HG02943 (cell line): ENCODE results near the gene APLP2.

ENCODE experiments used
- ATAC-seq: cut with Tn5 transposase; IDR thresholded peaks from one replicate; pipeline ENCODE4 v1.9.1; 2021; ENCODE audit warnings: mild to moderate bottlenecking, low read depth, moderate library complexity; ENCODE audit not compliant: unreplicated experiment

Gene APLP2

DNA sequence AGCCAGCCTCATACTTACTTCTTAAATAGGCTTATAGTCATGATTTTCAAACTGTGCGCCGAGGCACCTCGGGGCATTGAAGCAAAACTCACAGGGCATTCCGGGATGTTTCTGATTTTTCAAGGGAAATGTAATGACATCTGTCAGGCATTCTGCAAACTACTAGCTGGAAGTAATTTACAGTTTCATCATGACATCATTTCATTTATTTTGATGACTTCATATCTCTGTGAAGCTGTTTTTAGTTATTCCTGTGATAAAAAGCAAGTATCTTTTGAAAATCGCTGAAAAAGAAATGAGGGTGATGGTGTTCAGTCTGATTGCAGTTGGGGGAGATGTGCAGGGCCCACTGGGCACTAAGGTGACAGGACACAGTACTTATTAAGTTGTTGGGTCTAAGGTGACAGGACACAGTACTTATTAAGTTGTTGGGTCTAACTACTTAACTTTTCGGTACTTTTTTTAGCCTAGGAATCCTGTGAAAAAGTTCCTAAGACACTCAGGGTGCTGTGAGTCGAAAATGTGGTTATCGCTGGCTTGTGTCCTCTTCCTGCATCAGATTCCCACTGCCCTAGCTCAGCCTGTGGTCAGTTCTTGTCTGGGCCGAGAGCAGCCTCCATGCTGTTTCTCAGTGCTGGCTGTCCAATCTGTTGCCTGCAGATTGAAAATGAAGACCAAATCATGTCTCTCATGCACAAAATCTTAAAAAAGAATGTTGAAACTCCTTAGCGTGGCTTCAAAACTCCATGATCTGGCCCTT, 42.6 kb downstream of the APLP2 start:
- no peak for ATAC-seq

DNA sequence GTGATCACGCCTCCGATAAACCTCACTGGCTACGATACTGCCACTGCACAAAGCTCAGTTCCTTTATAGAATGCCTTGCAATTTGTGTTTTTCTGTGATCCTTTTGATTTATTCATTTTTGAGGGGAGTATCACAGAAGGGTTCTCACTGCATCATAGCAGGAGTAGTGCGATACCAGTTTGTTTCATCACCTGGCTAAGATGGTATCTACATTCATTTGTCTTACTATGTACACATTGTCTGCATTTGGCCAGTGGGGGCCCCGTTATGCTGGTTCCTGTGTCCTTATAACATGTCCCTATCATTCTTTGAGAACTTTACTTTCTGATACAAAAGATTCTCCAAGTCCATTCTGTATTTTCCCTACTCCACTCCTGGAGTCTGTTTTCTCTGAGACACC, 44.6 kb downstream of the APLP2 start:
- ATAC-seq = no peak

DNA sequence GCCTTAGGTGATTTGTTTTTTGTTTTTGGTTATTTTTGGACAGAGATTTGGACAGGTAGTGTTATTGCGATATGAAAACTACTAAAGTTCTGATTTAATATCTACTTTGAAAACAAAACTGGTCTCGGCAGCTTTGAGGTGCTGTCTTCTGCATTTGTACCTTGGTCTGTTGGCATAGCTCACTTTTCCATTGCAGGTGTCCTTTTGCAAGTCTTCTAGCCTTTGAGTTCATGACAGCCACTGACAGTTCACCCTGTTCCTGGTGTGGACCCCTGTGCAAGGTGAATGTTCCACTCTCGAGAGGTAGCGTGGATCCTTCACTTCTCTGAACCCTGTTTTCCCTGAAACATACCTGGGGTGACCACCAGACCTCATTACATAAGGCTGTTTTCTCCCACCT, 45.0 kb downstream of the APLP2 start:
- ATAC-seq = no peak

DNA sequence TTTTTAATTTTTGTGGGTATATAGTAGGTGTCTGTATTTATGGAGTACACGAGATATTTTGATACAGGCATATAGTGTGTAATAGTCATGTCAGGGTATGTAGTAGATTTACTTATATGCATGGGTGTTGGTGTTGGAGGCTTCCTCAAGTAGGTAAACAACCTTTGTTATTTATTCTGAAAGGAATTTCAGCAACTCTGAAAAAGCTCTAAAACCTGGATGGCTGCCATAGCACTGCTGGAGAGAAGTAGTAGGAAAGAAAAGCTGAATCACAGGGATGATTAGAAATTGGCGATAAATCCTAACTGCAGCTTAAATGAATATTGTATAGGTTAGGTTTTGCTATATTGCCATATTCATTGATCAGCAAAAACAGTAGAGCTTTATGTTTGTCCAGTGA, 45.5 kb downstream of the APLP2 start:
- no peak for ATAC-seq

- ATAC-seq = peak; percentile 68
Observed at GRCh38 chr11:130118165-130118564, 48.5 kb downstream of the APLP2 start.

DNA sequence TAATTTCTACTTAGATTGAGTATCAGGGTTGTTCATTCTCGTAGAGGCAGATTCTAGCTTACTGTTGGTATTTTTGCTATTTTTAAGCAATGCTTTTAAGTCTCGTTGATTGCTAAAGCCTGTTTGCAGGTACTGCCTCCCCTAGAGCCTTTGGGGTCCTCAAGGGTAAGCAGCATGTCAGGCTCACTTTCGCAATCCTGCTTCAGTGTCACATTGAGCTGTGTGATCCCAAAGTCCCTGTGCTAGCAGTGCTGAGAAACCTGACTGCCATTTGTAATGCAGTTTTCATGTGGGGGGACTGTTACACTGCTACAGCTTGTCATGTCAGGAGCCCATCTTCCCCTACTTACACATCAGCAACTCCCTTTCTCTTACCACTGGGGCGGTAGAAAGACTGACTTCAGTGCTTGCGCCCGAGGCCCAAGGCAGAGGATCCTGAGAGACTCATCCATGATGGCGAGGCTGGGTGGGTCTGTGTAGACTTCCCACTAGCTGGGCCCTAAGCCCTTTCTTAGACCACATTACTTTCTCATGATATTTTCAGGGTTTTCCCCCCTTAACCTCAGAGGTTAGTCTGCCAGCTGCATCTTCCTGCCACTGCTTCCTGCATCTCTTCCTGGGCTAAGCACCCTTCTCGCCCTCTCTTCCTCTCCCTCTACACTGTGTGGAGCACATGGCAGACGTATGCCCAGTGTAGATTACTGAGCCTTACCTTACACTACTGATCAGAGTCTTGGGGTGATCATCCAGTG, 49.1 kb downstream of the APLP2 start:
- no peak for ATAC-seq

DNA sequence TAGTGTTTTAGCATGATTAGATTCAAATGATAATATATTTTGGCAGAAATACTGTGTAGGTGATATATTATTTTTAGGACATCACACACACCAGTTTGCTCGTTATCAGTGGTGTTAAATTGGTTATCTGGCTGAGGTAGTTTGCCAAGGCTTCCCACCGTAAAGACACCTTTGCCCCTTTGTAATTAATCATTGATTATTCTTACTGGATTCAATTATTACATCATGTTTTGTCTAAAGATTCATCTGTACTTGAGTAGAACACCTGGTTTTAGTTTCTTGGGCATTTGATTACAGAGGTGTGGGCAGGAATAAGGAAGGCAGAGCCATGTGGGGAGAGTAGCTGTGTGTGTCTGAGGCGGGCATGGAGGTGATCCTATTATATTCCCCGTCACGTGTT, 50.4 kb downstream of the APLP2 start:
- ATAC-seq = no peak

GRCh38 chr11:130121445-130121978, 51.8 kb downstream of the APLP2 start:
- ATAC-seq = no peak

GRCh38 chr11:130122141-130122575, 52.5 kb downstream of the APLP2 start:
- no peak for ATAC-seq

DNA sequence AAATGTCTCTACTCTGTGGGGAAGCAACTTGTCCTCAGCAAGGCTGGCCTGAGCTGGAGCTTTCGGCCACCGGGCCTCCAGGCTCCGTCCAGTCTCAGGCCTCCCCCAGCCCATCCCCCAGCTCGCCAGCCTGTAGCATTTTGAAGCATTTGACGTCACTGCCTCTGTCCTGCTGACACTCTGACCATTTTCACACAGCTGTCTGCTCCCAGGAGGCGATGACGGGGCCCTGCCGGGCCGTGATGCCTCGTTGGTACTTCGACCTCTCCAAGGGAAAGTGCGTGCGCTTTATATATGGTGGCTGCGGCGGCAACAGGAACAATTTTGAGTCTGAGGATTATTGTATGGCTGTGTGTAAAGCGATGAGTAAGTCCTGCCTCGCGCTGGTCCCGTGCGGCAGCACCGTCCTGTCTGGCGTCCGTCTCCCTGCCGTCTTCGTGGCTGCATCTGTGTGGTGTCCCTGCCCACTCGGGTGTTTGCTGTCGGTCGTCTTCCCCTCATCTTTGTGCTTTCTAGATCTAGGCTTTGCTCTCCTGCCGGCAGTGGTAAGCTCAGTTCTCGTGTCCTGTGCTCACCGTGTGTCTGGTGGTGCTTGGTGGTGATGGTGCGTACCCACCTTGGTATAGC, 53.8 kb downstream of the APLP2 start:
- no peak for ATAC-seq

- no peak for ATAC-seq
Observed at GRCh38 chr11:130124096-130124495, 54.4 kb downstream of the APLP2 start.

- ATAC-seq = no peak
Observed at GRCh38 chr11:130125638-130126037, 55.9 kb downstream of the APLP2 start.

DNA sequence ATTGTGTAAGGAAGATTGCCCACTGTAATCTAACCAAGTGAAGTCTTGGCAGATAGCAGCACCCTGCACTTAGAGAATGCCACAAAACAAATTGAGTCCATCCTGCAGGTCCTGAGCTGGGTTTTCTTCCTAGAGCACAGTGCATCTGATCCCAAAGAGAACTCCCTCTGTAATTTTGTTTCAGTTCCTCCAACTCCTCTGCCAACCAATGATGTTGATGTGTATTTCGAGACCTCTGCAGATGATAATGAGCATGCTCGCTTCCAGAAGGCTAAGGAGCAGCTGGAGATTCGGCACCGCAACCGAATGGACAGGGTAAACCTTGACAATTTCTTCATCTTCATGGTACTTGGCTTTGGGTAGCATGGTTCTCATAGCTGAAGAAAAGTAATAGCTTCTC, 56.8 kb downstream of the APLP2 start:
- ATAC-seq = no peak

- ATAC-seq = no peak
Observed at GRCh38 chr11:130127509-130127908, 57.8 kb downstream of the APLP2 start.

DNA sequence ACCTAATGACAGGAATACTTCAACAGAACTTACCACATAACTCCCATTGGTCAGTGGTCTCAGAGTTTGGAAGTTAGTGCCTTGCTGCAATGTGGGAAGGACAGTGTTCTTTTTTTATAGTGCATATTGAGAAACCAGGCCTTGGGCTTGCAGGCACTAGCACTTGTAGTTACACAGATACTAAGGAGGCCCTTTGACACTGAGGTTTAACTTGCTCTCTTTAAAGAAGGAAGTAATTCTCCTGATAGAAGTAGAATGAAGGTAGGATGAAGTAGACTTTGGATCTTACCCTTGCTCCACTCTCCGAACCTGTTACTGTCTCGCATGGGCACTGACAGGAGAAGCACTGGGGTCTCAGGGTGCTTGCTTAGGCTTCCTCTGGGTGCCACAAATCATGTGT, 58.9 kb downstream of the APLP2 start:
- no peak for ATAC-seq

- ATAC-seq = no peak
Observed at GRCh38 chr11:130129922-130130321, 60.2 kb downstream of the APLP2 start.

DNA sequence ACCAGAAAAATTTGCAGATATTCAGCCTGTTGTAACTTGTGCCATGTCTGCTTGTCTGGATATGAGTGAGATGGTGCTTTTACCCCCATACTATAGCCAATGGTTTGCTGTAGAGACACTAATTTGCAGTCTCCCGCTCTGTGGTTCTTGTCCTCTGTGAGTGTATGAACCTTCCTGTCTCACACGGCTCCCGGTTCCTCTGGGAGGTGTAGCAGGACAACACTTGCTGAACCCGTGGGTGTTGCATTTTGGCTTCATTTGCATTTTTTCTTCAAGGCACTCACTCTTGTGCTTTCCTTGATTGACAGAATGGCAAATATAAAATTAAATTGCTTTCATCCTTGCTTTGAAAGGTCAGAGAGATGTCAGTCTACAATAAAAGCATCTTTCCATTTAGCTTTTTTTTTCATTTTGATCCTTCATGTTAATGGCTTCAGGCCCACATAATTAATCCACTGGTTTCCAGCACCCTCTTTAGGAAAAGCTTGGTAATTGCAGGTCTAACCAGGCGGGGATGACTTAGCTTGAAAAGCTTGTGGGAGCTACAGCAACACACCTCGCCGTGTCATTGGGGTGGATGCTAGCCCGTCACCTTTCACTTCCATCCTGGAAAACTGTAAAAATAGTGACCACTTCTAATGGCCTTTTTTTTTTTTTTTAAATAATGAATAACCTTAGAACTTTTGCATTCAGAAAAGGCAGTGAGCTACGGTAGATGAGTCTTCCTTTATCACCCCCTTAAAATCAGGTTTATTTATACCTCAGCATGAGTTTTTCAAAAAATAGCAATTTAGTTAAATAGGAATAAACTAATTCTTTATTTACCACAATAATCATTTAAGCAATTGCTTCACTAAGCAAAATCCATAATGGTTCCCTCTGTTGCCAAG, 62.5 kb downstream of the APLP2 start:
- ATAC-seq = no peak

DNA sequence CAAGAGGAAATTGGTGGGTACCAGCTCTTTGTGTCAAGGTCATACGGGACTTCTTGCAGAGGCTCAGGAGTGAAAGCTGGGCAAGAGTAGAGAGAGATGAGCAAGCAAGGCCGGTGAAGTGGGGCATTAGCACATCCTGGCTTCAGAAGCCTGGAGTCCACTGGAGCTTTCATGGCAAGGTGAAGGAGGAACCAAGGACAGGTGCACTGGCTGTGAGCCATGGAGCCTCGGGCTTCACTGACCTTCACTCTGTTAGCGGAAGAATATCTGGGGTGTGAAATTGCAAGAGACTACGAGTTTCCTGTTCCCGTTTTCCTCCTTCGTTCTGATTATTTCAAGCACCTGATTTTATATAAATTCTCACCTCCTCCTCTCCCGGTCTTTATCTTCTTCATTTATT, 64.0 kb downstream of the APLP2 start:
- no peak for ATAC-seq

- no peak for ATAC-seq
Observed at GRCh38 chr11:130136107-130136506, 66.4 kb downstream of the APLP2 start.

- ATAC-seq = no peak
Observed at GRCh38 chr11:130137999-130138398, 68.3 kb downstream of the APLP2 start.
